ENCODE results near the gene GPR158. TPM values are rescaled to one million over a fixed set of nuclear protein-coding genes. Genes with fewer than 3 reads are reported as not detected.

The GPR158 gene
- total RNA-seq, 1 experiment from 2014 or later, result 2.9 TPM

DNA sequence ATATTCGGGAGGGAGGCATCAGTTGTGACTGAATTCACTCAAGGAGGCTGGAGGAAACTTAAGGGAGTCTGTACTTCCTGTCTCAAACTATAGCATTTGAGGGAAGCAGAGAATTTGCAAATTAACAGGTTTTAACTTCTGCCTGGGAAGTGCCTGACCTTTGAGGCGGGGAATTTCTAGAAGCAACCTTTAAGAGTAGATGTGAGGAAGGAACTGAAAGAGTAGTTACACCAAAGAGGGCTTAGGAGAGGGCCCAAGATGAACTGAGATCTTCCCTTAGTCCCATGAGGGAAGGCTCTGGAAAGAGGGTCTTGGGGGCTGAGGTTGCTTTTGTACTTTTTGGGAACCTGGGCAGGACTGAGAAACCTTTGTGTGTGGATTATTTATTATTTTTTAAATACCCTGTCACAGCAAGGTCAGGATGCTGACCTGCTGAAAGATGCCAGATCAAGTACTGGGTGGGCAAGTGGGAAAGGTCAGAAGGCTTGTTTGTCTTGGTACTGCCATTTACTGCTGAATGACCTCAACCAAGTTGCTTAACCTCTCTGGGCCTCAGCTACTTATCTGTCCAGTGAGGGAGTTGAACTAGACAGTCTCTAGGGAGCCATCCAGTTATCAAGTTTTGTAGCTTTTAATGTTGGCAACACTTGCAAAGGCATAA, 2.4 kb downstream of the GPR158 start:
- Histone ChIP-seq H3K9me2 (ENCODE audit: insufficient read depth) (no peaks in the 10 kb centered on the region), H3K36me3 (ENCODE audit: control insufficient read depth in 1 of 2, insufficient read depth in 2 of 2, low read length in 2 of 2) (no peaks in the 10 kb centered on the region), H3K4me3 (replicated peaks in 1 of 2; ENCODE audit: low read depth in 1 of 2, low read length in 2 of 2) (no peak overlapping the region), H3K27ac (ENCODE audit: low read depth, low read length) (no peak overlapping the region), H4K20me1 (ENCODE audit: insufficient read depth) (no peaks in the 10 kb centered on the region), H3K4me2 (ENCODE audit: low read length) (no peak overlapping the region), H3K4me1 (ENCODE audit: control insufficient read depth in 1 of 2, insufficient read depth in 2 of 2, low read length in 2 of 2) (no peaks in the 10 kb centered on the region), H3K79me2 (ENCODE audit: insufficient read depth, low read length) (no peaks in the 10 kb centered on the region), H3K9ac (ENCODE audit: low read length) (no peak overlapping the region), H2AFZ (ENCODE audit: low read depth, low read length, poor library complexity, severe bottlenecking) (no peak overlapping the region), H3K27me3 (ENCODE audit: insufficient read depth, low read length) (peaks cover 33% of the 10 kb centered on the region), H3K9me3 (ENCODE audit: control insufficient read depth in 1 of 2, insufficient read depth in 1 of 2, low read depth in 1 of 2, low read length in 2 of 2) (no peaks in the 10 kb centered on the region)
- CTCF ChIA-PET, result no interaction called here
- no peak for TF ChIP-seq EGR1 (IDR thresholded peaks at IDR 0.05; ENCODE audit: low read depth)
- TF ChIP-seq ZNF274 (IDR thresholded peaks at IDR 0.05; ENCODE audit: low read depth, low read length), result no peak
- TF ChIP-seq, protein P1, sequence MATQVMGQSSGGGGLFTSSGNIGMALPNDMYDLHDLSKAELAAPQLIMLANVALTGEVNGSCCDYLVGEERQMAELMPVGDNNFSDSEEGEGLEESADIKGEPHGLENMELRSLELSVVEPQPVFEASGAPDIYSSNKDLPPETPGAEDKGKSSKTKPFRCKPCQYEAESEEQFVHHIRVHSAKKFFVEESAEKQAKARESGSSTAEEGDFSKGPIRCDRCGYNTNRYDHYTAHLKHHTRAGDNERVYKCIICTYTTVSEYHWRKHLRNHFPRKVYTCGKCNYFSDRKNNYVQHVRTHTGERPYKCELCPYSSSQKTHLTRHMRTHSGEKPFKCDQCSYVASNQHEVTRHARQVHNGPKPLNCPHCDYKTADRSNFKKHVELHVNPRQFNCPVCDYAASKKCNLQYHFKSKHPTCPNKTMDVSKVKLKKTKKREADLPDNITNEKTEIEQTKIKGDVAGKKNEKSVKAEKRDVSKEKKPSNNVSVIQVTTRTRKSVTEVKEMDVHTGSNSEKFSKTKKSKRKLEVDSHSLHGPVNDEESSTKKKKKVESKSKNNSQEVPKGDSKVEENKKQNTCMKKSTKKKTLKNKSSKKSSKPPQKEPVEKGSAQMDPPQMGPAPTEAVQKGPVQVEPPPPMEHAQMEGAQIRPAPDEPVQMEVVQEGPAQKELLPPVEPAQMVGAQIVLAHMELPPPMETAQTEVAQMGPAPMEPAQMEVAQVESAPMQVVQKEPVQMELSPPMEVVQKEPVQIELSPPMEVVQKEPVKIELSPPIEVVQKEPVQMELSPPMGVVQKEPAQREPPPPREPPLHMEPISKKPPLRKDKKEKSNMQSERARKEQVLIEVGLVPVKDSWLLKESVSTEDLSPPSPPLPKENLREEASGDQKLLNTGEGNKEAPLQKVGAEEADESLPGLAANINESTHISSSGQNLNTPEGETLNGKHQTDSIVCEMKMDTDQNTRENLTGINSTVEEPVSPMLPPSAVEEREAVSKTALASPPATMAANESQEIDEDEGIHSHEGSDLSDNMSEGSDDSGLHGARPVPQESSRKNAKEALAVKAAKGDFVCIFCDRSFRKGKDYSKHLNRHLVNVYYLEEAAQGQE (IDR thresholded peaks at IDR 0.05; ENCODE audit: low read depth), result no peak
- no peak for TF ChIP-seq SP1 (IDR thresholded peaks at IDR 0.05; ENCODE audit: low read depth)
- no peak for TF ChIP-seq TCF7L2 (IDR thresholded peaks at IDR 0.05; ENCODE audit: borderline replicate concordance, extremely low read depth, insufficient read depth, insufficient read length)
- TF ChIP-seq CEBPB (IDR thresholded peaks at IDR 0.05; ENCODE audit: low read depth), result no peak
- TF ChIP-seq, protein P2, sequence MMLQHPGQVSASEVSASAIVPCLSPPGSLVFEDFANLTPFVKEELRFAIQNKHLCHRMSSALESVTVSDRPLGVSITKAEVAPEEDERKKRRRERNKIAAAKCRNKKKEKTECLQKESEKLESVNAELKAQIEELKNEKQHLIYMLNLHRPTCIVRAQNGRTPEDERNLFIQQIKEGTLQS (IDR thresholded peaks at IDR 0.05), result no peak
- TF ChIP-seq POLR2AphosphoS5 (IDR thresholded peaks at IDR 0.05; ENCODE audit: low read depth, low read length), result no peak
- no peak for TF ChIP-seq CBX3 (IDR thresholded peaks at IDR 0.05; ENCODE audit: low read depth)
- no peak for TF ChIP-seq RAD21 (IDR thresholded peaks at IDR 0.05; ENCODE audit: low read depth)
- TF ChIP-seq ELF1 (IDR thresholded peaks at IDR 0.05; ENCODE audit: borderline replicate concordance, low read depth), result no peak
- TF ChIP-seq EZH2 (IDR thresholded peaks at IDR 0.05), result no peak
- TF ChIP-seq, protein P3, sequence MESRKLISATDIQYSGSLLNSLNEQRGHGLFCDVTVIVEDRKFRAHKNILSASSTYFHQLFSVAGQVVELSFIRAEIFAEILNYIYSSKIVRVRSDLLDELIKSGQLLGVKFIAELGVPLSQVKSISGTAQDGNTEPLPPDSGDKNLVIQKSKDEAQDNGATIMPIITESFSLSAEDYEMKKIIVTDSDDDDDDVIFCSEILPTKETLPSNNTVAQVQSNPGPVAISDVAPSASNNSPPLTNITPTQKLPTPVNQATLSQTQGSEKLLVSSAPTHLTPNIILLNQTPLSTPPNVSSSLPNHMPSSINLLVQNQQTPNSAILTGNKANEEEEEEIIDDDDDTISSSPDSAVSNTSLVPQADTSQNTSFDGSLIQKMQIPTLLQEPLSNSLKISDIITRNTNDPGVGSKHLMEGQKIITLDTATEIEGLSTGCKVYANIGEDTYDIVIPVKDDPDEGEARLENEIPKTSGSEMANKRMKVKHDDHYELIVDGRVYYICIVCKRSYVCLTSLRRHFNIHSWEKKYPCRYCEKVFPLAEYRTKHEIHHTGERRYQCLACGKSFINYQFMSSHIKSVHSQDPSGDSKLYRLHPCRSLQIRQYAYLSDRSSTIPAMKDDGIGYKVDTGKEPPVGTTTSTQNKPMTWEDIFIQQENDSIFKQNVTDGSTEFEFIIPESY (IDR thresholded peaks at IDR 0.05; ENCODE audit: extremely low read depth, insufficient replicate concordance, low read length), result no peak
- no peak for TF ChIP-seq POLR2A (IDR thresholded peaks at IDR 0.05; ENCODE audit: borderline replicate concordance, extremely low read depth, insufficient read depth, insufficient read length)
- no peak for TF ChIP-seq JUND (IDR thresholded peaks at IDR 0.05)
- no peak for TF ChIP-seq SRF (IDR thresholded peaks at IDR 0.05; ENCODE audit: low read depth)
- ATAC-seq (no peak), DNase-seq (ENCODE audit: low read depth, low spot score) (no peak)
- RAD21 ChIA-PET (ENCODE audit: low non-redundant PET in 1 of 2, low total read pairs in 2 of 2, uncharacterized antibody in 2 of 2, unreplicated experiment in 2 of 2), result no interaction called here
- BruUV-seq (replicated peaks), result no TSS peak
- POLR2A ChIA-PET, result no interaction called here
- intact Hi-C loops (cut with micrococcal nuclease), result no loop called here
